Fibroblast of lung (primary cell): Measurements from ENCODE around the gene MAP2K6. TPM values are rescaled to one million over a fixed set of nuclear protein-coding genes. Genes with fewer than 3 reads are reported as not detected.

Experiments
- DNase-seq, 2 donors: peaks; one replicate each; pipeline versions ENCODE4 v3.0.0 to v3.0.0-alpha.2; 2010; ENCODE audit warnings: low read depth in 2 of 2
- H2AFZ ChIP-seq: 2 replicates; pipeline ENCODE4 v1.5.1; 2012; ENCODE audit warnings: low read length, control low read depth, inconsistent platforms
- H3K27ac ChIP-seq: 2 replicates; pipeline ENCODE4 v1.5.1; 2011; ENCODE audit warnings: low read length, control low read depth; ENCODE audit not compliant: insufficient read depth
- H3K27me3 ChIP-seq: 2 replicates; pipeline ENCODE4 v1.5.1; 2011; ENCODE audit warnings: mild to moderate bottlenecking, low read length; ENCODE audit not compliant: control insufficient read depth, insufficient read depth
- H3K36me3 ChIP-seq: 2 replicates; pipeline ENCODE4 v1.5.1; 2011; ENCODE audit warnings: low read length; ENCODE audit not compliant: control insufficient read depth, insufficient read depth
- H3K4me1 ChIP-seq: 2 replicates; pipeline ENCODE4 v1.5.1; 2011; ENCODE audit warnings: low read length; ENCODE audit not compliant: control insufficient read depth, insufficient read depth; ENCODE audit errors: extremely low read depth
- H3K4me2 ChIP-seq: 2 replicates; pipeline ENCODE4 v1.5.1; 2011; ENCODE audit warnings: low read length, control low read depth; ENCODE audit not compliant: insufficient read depth; ENCODE audit errors: extremely low read depth
- H3K4me3 ChIP-seq, 4 experiments: fragments of 200-600 bp in 1 of 4; sonication (generic) in 1 of 4; replicated peaks in 1 of 4; 2 replicates each; pipeline ENCODE4 v1.5.1; 2011 to 2016; ENCODE audit warnings: low read length in 4 of 4, low read depth in 3 of 4, mild to moderate bottlenecking in 3 of 4, control low read depth in 2 of 4, inconsistent platforms in 1 of 4, mixed read lengths in 1 of 4; ENCODE audit not compliant: insufficient read depth in 1 of 4; ENCODE audit errors: control extremely low read depth in 1 of 4
- H3K79me2 ChIP-seq: 2 replicates; pipeline ENCODE4 v1.5.1; 2012; ENCODE audit warnings: mild to moderate bottlenecking, low read length, inconsistent platforms; ENCODE audit not compliant: control insufficient read depth, insufficient read depth
- H3K9ac ChIP-seq: 2 replicates; pipeline ENCODE4 v1.5.1; 2011; ENCODE audit warnings: mild to moderate bottlenecking, low read length, control low read depth; ENCODE audit not compliant: insufficient read depth
- H3K9me3 ChIP-seq: 2 replicates; pipeline ENCODE4 v1.5.1; 2012; ENCODE audit warnings: low read depth, low read length; ENCODE audit not compliant: control insufficient read depth, insufficient read depth
- H4K20me1 ChIP-seq: 2 replicates; pipeline ENCODE4 v1.5.1; 2011; ENCODE audit warnings: low read length; ENCODE audit not compliant: control insufficient read depth, insufficient read depth; ENCODE audit errors: extremely low read depth
- EZH2 ChIP-seq: IDR thresholded peaks from 2 replicates; pipeline ENCODE4 v1.5.1; 2012; ENCODE audit warnings: low read length, control low read depth, mild to moderate bottlenecking; ENCODE audit errors: missing control alignments
- polyA plus RNA-seq, 2 donors: library from polyadenylated mRNA; depleted of rRNA in 1 of 2; stranded (reverse) in 1 of 2; unstranded in 1 of 2; fragments of >200 nt; gene quantifications; 2 replicates each; pipeline ENCODE4 v1.2.1, GENCODE V29; 2011 to 2012; ENCODE audit warnings: missing spikeins in 1 of 2
- total RNA-seq: library from RNA; depleted of rRNA; stranded (reverse); fragments of >200 nt; gene quantifications from 2 replicates; pipeline ENCODE4 v1.2.1, GENCODE V29; 2014
- TF ChIP-seq, protein P1 (sequence below), 2 donors: IDR thresholded peaks in 1 of 2; conservative IDR thresholded peaks in 1 of 2; 1 replicate in 1 of 2; 2 replicates in 1 of 2; pipeline ENCODE4 v1.5.1; 2011 to 2012; ENCODE audit warnings: low read length in 2 of 2, control low read depth in 1 of 2, inconsistent platforms in 1 of 2, low read depth in 1 of 2, mild to moderate bottlenecking in 1 of 2

Gene MAP2K6
- total and polyA plus RNA-seq, 2 donors (not counting 1 experiment from before 2014, with no cell fraction given), result 2.7 to 39.5 TPM

- H3K9ac ChIP-seq, result no peak overlapping the region
- H4K20me1 ChIP-seq, result no peaks in the 10 kb centered on the region
- no peaks in the 10 kb centered on the region for H3K27me3 ChIP-seq
- peaks cover 8% of the 10 kb centered on the region for H3K4me1 ChIP-seq
- DNase-seq, result peak in 1 of 2 donors; percentile 54
- H3K4me2 ChIP-seq, result no peak overlapping the region
- no peaks in the 10 kb centered on the region for H3K9me3 ChIP-seq
- no peaks in the 10 kb centered on the region for H3K36me3 ChIP-seq
- no peak overlapping the region for H3K27ac ChIP-seq
- TF ChIP-seq, protein P1, sequence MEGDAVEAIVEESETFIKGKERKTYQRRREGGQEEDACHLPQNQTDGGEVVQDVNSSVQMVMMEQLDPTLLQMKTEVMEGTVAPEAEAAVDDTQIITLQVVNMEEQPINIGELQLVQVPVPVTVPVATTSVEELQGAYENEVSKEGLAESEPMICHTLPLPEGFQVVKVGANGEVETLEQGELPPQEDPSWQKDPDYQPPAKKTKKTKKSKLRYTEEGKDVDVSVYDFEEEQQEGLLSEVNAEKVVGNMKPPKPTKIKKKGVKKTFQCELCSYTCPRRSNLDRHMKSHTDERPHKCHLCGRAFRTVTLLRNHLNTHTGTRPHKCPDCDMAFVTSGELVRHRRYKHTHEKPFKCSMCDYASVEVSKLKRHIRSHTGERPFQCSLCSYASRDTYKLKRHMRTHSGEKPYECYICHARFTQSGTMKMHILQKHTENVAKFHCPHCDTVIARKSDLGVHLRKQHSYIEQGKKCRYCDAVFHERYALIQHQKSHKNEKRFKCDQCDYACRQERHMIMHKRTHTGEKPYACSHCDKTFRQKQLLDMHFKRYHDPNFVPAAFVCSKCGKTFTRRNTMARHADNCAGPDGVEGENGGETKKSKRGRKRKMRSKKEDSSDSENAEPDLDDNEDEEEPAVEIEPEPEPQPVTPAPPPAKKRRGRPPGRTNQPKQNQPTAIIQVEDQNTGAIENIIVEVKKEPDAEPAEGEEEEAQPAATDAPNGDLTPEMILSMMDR (conservative IDR thresholded peaks at IDR 0.05 in 1 of 2, IDR thresholded peaks at IDR 0.05 in 1 of 2; ENCODE audit: low read depth in 1 of 2, low read length in 2 of 2), result no peak
- TF ChIP-seq EZH2, result no peak
- no peak overlapping the region for H3K4me3 ChIP-seq
- no peaks in the 10 kb centered on the region for H3K79me2 ChIP-seq
- H2AFZ ChIP-seq, result no peak overlapping the region
These were observed 188.5 kb downstream of the MAP2K6 start for GRCh38 chr17:69602972-69603371.

Other genes starting within 250 kb of the MAP2K6 start
- 2.6 and 2.8 TPM in 2 replicates for gene ABCA10, start 185.9 kb upstream of the MAP2K6 start, total RNA-seq
- 0.23 and 0.64 TPM in 2 replicates for gene ABCA10, start 185.9 kb upstream of the MAP2K6 start, polyA plus RNA-seq
- 8.5 and 17.5 TPM in 2 replicates for gene ABCA5, start 87.6 kb upstream of the MAP2K6 start, total RNA-seq
- gene ABCA5, start 87.6 kb upstream of the MAP2K6 start, polyA plus RNA-seq, result 4.1 and 13.1 TPM in 2 replicates